Cardiac muscle cell (in vitro differentiated cells and primary cell): ENCODE data around the gene SYNPO2. TPM values are rescaled to one million over a fixed set of nuclear protein-coding genes. Genes with fewer than 3 reads are reported as not detected.

Experiments used
- DNase-seq, 2 donors: peaks; one replicate each; pipeline versions ENCODE4 v3.0.0 to v3.0.0-alpha.2; 2010 to 2017; ENCODE audit warnings: low read depth in 1 of 2, low spot score in 1 of 2
- H3K27ac ChIP-seq: fragments of 200-600 bp; sonication (generic); 2 replicates; pipeline ENCODE4 v1.5.1; 2016
- H3K27me3 ChIP-seq: fragments of 200-600 bp; sonication (generic); 2 replicates; pipeline ENCODE4 v1.6.0; 2016; ENCODE audit warnings: control low read depth
- H3K36me3 ChIP-seq: fragments of 200-600 bp; sonication (generic); 2 replicates; pipeline ENCODE4 v1.5.1; 2016; ENCODE audit warnings: control low read depth
- H3K4me1 ChIP-seq: fragments of 200-600 bp; sonication (generic); 2 replicates; pipeline ENCODE4 v1.8.1; 2017; ENCODE audit warnings: low read depth, mild to moderate bottlenecking, mixed run types
- H3K4me3 ChIP-seq: fragments of 200-600 bp; sonication (generic); 2 replicates; pipeline ENCODE4 v1.5.1; 2016; ENCODE audit warnings: mild to moderate bottlenecking
- H3K9me3 ChIP-seq: fragments of 200-600 bp; sonication (generic); 2 replicates; pipeline ENCODE4 v1.5.1; 2017; ENCODE audit warnings: low read depth, mild to moderate bottlenecking, control low read depth
- CTCF ChIP-seq: IDR thresholded peaks from 2 replicates; pipeline ENCODE4 v1.5.1; 2012; ENCODE audit warnings: low read depth, mild to moderate bottlenecking, low read length
- polyA plus RNA-seq: library from polyadenylated mRNA; unstranded; fragments of >200 nt; fragmentation: Nextera tagmentation; extraction: Ambion mirVana; gene quantifications from 2 replicates; pipeline ENCODE4 v1.2.1, GENCODE V29; 2016
- total RNA-seq: library from RNA; depleted of rRNA; stranded (reverse); fragments of >200 nt; gene quantifications from 2 replicates; pipeline ENCODE4 v1.2.3, GENCODE V29; 2016

The SYNPO2 gene
- total RNA-seq (35.6 and 43.5 TPM in 2 replicates), polyA plus RNA-seq (10.0 and 14.7 TPM in 2 replicates)

DNA sequence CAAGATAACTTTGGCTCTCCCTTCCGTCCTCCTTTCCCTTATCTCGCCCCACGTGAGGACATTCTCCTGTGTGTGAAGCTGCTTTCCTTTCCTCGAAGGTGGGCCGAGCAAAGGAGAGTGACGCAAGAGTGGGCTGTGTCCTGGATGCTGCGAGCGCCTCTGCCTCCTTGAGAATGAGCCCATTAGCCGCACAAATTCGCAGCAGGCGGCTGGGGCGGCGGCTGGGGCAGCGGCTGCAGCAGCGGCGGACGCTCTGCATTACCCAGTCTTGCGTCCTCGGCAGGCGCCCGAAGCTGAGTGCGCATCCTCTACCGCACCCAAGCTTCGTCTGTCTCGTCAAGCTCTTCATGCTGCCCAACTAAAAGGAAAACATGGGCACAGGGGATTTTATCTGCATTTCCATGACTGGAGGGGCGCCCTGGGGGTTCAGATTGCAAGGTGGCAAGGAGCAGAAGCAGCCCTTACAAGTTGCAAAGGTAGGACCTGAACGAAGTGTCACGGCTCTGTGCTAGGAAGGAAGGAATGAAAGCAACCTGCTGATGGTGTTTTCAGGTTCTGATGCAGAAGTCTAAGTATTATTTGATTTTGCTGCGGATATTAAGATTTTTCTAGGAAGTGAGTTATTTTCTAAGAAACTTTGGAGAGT is at the start of gene SYNPO2:
Gene SYNPO2, plus strand, starts transcription at position 189 of the 646 bp plus-strand sequence. Its CDS starts 183 bp downstream, at position 372.
- Histone ChIP-seq H3K4me1 (peaks cover 24% of the 10 kb centered on the region), H3K36me3 (no peaks in the 10 kb centered on the region), H3K27ac (peak within 1 kb of the TSS; percentile 47), H3K27me3 (no peaks in the 10 kb centered on the region), H3K4me3 (peak within 1 kb of the TSS; percentile 75), H3K9me3 (no peaks in the 10 kb centered on the region)
- DNase-seq: peak; percentile 85 to 96
- TF ChIP-seq CTCF: no peak

GRCh38 chr4:118839221-118839927 is 49.3 kb upstream of the SYNPO2 start:
- Histone ChIP-seq H3K27me3 (no peaks in the 10 kb centered on the region), H3K9me3 (no peaks in the 10 kb centered on the region), H3K36me3 (no peaks in the 10 kb centered on the region), H3K4me3 (no peak overlapping the region), H3K4me1 (peaks cover 5% of the 10 kb centered on the region), H3K27ac (no peak overlapping the region)
- DNase-seq: no peak
- no peak for TF ChIP-seq CTCF

DNA sequence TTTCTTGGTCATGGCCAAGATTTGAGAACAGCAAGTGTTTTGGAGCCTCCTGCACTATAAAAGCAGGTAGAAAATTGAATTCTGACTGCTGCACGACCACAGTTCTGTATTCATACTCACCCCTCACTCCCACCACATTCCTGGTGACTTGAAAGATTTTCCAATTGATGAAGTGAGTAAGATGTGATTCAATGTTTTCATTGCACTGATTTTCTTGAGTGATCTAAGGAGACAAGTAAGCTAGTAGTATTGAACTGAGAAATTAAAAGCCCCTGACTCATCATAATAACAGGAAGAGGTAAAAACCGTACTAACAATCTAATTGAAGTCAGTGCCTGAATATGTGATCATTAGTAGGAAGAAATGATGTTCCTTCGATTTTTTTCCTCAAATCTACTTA is 46.6 kb upstream of the SYNPO2 start:
- Histone ChIP-seq H3K27me3 (no peaks in the 10 kb centered on the region), H3K4me1 (no peaks in the 10 kb centered on the region), H3K36me3 (no peaks in the 10 kb centered on the region), H3K9me3 (no peaks in the 10 kb centered on the region), H3K27ac (no peak overlapping the region), H3K4me3 (no peak overlapping the region)
- no peak for TF ChIP-seq CTCF
- no peak for DNase-seq

DNA sequence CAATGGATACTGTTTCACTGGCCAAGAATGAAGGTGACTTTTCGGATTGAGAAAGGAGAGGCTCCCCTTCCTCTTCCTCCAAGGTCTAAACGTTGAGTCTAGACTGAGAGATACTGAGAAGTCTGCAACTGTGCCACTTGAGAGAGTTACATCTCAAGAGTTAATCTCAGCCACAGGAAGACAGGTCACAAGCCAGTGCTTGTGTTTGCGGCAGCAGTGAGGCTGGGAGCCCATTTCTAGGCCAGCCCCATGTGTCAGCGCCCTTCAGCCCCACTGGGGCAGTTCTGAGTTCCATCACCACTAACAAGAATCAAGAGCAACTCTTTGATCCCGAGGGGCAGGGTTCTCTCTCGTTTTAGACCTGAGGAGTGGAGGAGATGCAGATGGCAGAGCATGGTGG is 45.4 kb upstream of the SYNPO2 start:
- no peak overlapping the region for H3K27ac ChIP-seq
- no peak overlapping the region for H3K4me3 ChIP-seq
- no peak for TF ChIP-seq CTCF
- H3K27me3 ChIP-seq: no peaks in the 10 kb centered on the region
- no peaks in the 10 kb centered on the region for H3K9me3 ChIP-seq
- H3K36me3 ChIP-seq: no peaks in the 10 kb centered on the region
- no peaks in the 10 kb centered on the region for H3K4me1 ChIP-seq
- no peak for DNase-seq

- Histone ChIP-seq H3K27me3 (no peaks in the 10 kb centered on the region), H3K9me3 (no peaks in the 10 kb centered on the region), H3K36me3 (no peaks in the 10 kb centered on the region), H3K27ac (no peak overlapping the region), H3K4me3 (no peak overlapping the region), H3K4me1 (peaks cover 7% of the 10 kb centered on the region)
- no peak for DNase-seq
- TF ChIP-seq CTCF: no peak
These were observed 43.1 kb upstream of the SYNPO2 start for GRCh38 chr4:118845552-118846050.
